T-helper 1 cell treated with Interleukin-12 subunit alpha and Interleukin-12 subunit beta and Interleukin-4 antibody, amounts not matched to agents 30 ng/mL and 1 ng/mL, for 36 hours (primary cell): Measurements from ENCODE around the gene RTN4. TPM values are rescaled to one million over a fixed set of nuclear protein-coding genes. Genes with fewer than 3 reads are reported as not detected.

ENCODE experiments used
- intact Hi-C: fragments of 100-400 bp; cut with micrococcal nuclease; formaldehyde crosslinking; loops from one replicate; pipeline ENCODE4 v1.15.1; 2024
- total RNA-seq: library from RNA; stranded (reverse); gene quantifications from 2 replicates; pipeline ENCODE4 v1.2.3, GENCODE V29; 2022

The RTN4 gene
- total RNA-seq, 1 donor from 2014 or later = 71.3 TPM

- intact Hi-C loops = no loop called here
Observed at GRCh38 chr2:54928719-54929118, 121.5 kb downstream of the RTN4 start.

GRCh38 chr2:54927751-54928615, 122.3 kb downstream of the RTN4 start:
- intact Hi-C loops = no loop called here

GRCh38 chr2:54927085-54927750, 123.0 kb downstream of the RTN4 start:
- intact Hi-C loops = no loop called here

- intact Hi-C loops = no loop called here
Observed at GRCh38 chr2:54925022-54925421, 125.2 kb downstream of the RTN4 start.

- intact Hi-C loops = no loop called here
Observed at GRCh38 chr2:54924121-54924520, 126.1 kb downstream of the RTN4 start.

Other genes starting within 250 kb of the RTN4 start
- gene CLHC1, start 181.8 kb upstream of the RTN4 start, total RNA-seq = 16.1 and 17.0 TPM in 2 replicates
- gene RPS27A, start 182.2 kb upstream of the RTN4 start, total RNA-seq = 852 and 888 TPM in 2 replicates
- gene MTIF2, start 218.8 kb upstream of the RTN4 start, total RNA-seq = 22.0 and 22.9 TPM in 2 replicates